Rectal smooth muscle tissue (tissue), 1 donor: Measurements from ENCODE around the gene GABRP.
A peak's percentile ranks its signal among the peaks of the same experiment; 100 is the strongest.

Source experiments
- H3K27ac ChIP-seq: one replicate; pipeline ENCODE4 v1.7.0; 2013; ENCODE audit warnings: low read depth, low read length, inconsistent platforms
- H3K27me3 ChIP-seq: one replicate; pipeline ENCODE4 v1.7.0; 2013; ENCODE audit warnings: low read length; ENCODE audit not compliant: control insufficient read depth, insufficient read depth
- H3K36me3 ChIP-seq: one replicate; pipeline ENCODE4 v1.7.0; 2013; ENCODE audit warnings: low read length; ENCODE audit not compliant: control insufficient read depth, insufficient read depth
- H3K4me1 ChIP-seq: one replicate; pipeline ENCODE4 v1.7.0; 2013; ENCODE audit warnings: low read length; ENCODE audit not compliant: control insufficient read depth, insufficient read depth
- H3K4me3 ChIP-seq: one replicate; pipeline ENCODE4 v1.7.0; 2013; ENCODE audit warnings: low read length
- H3K9ac ChIP-seq: one replicate; pipeline ENCODE4 v1.7.0; 2013; ENCODE audit warnings: low read length

Gene GABRP

DNA sequence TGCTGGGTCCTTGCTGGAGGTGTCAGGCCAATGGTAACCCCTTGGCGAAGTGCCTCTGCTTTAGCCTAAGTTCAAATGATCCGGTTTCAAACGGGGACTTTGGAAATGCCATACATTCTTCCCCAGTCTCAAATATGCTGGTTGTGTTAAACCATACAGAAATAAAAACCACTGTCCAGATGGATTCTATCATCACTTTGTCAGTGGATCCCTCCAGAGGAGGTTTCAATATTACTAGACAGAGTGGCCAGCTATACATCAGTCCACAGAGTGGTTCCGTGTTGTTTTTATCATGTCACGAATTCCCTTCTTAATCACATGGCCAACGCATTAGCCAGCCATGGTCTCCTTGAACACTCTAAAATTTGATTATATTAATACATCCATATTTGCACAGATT lies 71.0 kb downstream of the GABRP start:
- no peaks in the 10 kb centered on the region for H3K27me3 ChIP-seq
- H3K36me3 ChIP-seq, result no peaks in the 10 kb centered on the region
- H3K9ac ChIP-seq, result no peak overlapping the region
- H3K4me3 ChIP-seq, result no peak overlapping the region
- H3K4me1 ChIP-seq, result no peaks in the 10 kb centered on the region
- no peak overlapping the region for H3K27ac ChIP-seq

DNA sequence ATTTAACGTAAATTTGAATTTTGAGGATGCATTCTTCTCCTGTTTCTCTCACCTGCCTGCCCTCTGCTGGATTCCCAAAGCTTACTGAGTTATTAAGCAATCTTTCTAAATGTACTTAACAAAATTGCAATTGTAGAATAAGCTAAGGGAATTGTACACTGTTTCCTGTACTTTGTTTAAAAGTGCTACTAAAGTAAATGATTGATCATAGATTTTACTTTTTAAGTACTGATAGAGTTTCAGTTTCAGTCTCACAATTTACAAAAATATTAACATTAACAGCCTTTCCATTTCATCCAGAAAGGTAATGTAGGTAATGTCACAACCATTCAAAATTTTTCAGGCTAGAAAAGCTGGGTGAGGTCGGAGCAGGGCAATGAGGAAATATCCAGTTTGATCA lies 73.5 kb downstream of the GABRP start:
- no peak overlapping the region for H3K9ac ChIP-seq
- H3K4me1 ChIP-seq, result no peaks in the 10 kb centered on the region
- H3K27ac ChIP-seq, result no peak overlapping the region
- H3K36me3 ChIP-seq, result no peaks in the 10 kb centered on the region
- H3K27me3 ChIP-seq, result no peaks in the 10 kb centered on the region
- no peak overlapping the region for H3K4me3 ChIP-seq

DNA sequence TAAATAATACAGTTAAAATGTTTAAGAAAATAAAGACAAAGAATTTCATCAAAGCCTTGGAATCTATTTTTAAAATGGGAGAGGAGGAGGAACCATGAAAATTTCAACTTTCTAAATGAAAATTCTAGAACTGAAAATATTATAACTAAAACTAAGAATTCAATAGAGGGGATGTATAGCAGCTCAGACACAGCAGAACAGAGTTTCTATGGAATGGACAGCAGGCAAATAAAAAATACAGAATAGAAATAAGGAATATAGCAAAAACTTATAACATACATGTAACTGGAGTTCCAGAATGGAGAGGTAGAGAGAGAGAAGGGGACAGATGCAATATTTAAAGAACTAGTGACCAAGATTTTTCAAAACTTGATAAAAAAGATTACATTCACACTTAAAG lies 76.9 kb downstream of the GABRP start:
- Histone ChIP-seq H3K27me3 (no peaks in the 10 kb centered on the region), H3K9ac (no peak overlapping the region), H3K36me3 (no peaks in the 10 kb centered on the region), H3K4me1 (peaks cover 5% of the 10 kb centered on the region), H3K4me3 (no peak overlapping the region), H3K27ac (no peak overlapping the region)

DNA sequence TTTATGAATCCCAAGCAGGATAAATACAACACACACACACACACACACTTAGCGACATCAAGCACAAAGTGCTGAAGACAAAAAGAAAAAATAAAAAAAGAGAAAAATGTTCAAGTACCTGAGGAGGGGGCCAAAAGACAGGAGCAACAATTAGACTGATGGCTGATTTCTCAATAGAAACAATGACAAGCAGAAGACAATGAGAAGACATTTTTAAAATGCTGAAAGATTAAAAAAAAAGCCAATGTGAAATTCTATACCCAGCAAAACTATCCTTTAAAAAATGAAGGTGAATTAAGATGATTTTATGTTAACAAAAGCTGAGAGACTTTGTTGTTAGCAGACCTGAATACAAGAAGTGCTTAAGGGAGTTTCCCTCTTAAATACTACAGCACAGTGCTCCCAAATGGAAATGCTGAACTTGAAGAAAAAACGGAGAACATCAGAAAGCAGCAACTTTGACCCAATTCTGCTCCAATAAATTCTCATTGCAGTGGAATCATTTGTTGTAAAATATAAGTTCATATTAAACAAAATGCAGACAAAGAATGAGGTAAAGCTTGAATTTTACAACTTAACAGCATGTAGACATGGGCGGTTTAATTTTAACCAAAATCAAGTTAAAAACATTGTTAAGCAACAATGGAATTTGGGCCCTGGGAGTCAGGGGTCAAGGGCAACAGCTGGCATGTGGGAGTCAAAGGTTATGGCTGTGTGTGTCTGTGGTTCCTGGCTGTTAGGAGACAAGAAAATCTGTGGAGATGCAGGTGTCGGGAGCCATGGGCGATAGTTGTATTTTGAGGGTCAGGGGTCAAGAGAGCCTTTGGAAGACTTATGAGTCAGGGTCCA lies 77.5 kb downstream of the GABRP start:
- H3K4me1 ChIP-seq, result peaks cover 5% of the 10 kb centered on the region
- H3K27ac ChIP-seq, result no peak overlapping the region
- H3K27me3 ChIP-seq, result no peaks in the 10 kb centered on the region
- H3K9ac ChIP-seq, result no peak overlapping the region
- H3K36me3 ChIP-seq, result no peaks in the 10 kb centered on the region
- H3K4me3 ChIP-seq, result no peak overlapping the region

DNA sequence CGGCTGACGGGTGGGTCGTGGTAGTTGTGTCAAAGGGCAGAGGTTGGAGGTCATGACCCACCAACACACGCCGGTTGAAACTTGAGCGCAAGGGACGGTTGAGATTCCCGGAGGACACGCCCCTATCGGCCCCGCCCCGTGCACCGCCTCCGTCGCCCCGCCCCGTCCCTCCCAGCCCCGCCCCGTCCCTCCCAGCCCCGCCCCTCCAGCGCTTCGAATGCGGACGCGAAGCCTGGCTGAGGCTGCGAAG lies 78.1 kb downstream of the GABRP start:
- no peak overlapping the region for H3K27ac ChIP-seq

DNA sequence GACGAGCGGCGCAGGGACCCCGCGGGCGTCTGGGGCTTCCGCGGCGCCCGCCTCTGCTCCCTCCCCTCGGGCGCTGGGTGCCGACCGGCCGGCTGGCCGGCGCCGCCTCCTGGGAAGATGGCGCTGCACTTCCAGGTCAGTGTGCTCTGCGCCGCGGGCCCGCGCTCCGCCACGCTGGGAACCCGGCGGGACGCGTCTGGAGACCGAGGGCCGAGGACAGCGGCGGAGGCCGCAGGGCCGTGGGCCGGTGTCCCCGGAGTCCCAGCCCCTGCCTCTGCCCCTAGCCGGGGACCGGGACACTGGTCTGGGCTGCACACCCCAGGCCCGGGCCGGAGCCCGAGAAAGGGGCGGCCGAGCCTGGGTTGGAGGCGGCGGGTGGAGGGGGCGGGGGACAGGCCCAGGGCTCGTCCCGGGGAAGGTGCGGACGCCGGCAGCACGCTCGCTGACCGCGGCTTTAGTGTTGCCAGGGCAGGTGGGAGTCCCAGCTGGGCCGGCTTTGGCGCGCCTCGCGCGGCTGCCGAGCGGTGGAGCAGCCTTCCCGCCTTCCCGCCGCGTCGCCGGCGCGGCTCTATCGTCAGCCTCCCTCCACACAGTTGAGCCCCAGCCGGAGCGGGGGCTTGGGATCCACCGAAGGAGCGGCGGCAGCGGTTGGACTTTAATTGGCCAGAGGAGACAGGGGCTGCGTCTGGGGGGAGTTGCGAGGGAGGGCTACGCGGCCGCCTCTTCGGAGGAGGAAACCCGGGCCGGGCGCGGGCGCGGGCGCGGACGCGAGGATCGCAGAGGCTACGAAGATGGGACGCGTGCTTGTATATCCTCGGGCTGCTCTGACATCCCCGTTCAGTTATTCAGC lies 78.6 kb downstream of the GABRP start, which contains the start of gene RANBP17:
Gene RANBP17 (plus strand): TSS at position 102 of the 850 bp plus-strand sequence.
- H3K27ac ChIP-seq, result peak within 1 kb of the TSS; percentile 14
- H3K9ac ChIP-seq, result no peak within 1 kb of the TSS
- H3K36me3 ChIP-seq, result no peaks in the 10 kb centered on the region
- H3K27me3 ChIP-seq, result no peaks in the 10 kb centered on the region
- peak within 1 kb of the TSS; percentile 67 for H3K4me3 ChIP-seq
- peaks cover 5% of the 10 kb centered on the region for H3K4me1 ChIP-seq

More for the DNA sequence above, 78.1 kb downstream of the GABRP start:
- Histone ChIP-seq H3K36me3 (no peaks in the 10 kb centered on the region), H3K4me3 (no peak overlapping the region), H3K4me1 (peaks cover 5% of the 10 kb centered on the region), H3K9ac (no peak overlapping the region), H3K27me3 (no peaks in the 10 kb centered on the region)

DNA sequence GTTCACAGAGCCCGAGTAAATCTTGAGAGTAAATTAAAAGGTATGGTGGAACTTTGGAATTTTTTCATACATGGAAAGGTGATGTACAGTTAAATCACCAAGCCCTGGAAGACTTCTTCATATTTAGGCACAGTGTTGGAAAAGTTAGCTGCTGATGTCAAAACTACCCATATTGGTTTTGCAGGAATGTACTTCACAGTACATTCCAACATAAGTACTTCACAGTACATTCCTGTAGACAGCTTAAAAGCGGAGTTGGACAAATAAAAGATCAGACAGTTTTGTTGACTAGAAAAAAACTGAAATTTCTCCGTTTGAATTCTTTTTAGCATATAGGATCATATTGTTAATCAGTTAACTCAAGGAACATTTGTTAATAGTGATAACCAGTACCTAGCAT lies 80.1 kb downstream of the GABRP start:
- Histone ChIP-seq H3K27ac (no peak overlapping the region), H3K9ac (no peak overlapping the region), H3K4me3 (no peak overlapping the region), H3K4me1 (peaks cover 5% of the 10 kb centered on the region), H3K36me3 (no peaks in the 10 kb centered on the region), H3K27me3 (no peaks in the 10 kb centered on the region)
